H1 (cell line): Measurements from ENCODE around the gene SMIM35. TPM values are rescaled to one million over a fixed set of nuclear protein-coding genes. Genes with fewer than 3 reads are reported as not detected.

ENCODE experiments used
- CTCF ChIA-PET: fragments of 300-600 bp; sonication (Branson Sonifier 250); formaldehyde crosslinking; loops from one replicate; lab custom pipeline; 2021; ENCODE audit not compliant: partially characterized antibody; lab: Charles Lee
- POLR2A ChIA-PET: fragments of 300-600 bp; sonication (Branson Sonifier 250); formaldehyde crosslinking; loops from one replicate; lab custom pipeline; 2021; ENCODE audit warnings: inconsistent platforms; ENCODE audit not compliant: partially characterized antibody; lab: Charles Lee
- DNase-seq, 2 experiments: peaks; one replicate each; pipeline versions ENCODE4 v3.0.0 to v3.0.0-alpha.2; 2010 to 2022; ENCODE audit warnings: low spot score in 2 of 2, low read depth in 1 of 2, mixed read lengths in 1 of 2
- FAIRE-seq: peaks from 2 replicates; lab custom pipeline; 2011; peaks lifted over from hg19 to GRCh38; lab: Jason Lieb, UNC
- H2AFZ ChIP-seq: 2 replicates; pipeline ENCODE4 v1.8.1; 2012; ENCODE audit warnings: low read length, inconsistent platforms
- H2AK5ac ChIP-seq: 2 replicates; pipeline ENCODE4 v1.6.1; 2013; ENCODE audit warnings: low read depth, low read length
- H2BK120ac ChIP-seq: replicated peaks from 2 replicates; pipeline ENCODE3; 2013; ENCODE audit warnings: low read depth, low read length, inconsistent platforms
- H2BK12ac ChIP-seq: 2 replicates; pipeline ENCODE4 v1.6.1; 2013; ENCODE audit warnings: low read depth, low read length
- H2BK15ac ChIP-seq: 2 replicates; pipeline ENCODE4 v1.6.1; 2013; ENCODE audit warnings: low read length
- H2BK20ac ChIP-seq: 2 replicates; pipeline ENCODE4 v1.6.1; 2013; ENCODE audit warnings: low read length
- H2BK5ac ChIP-seq: 2 replicates; pipeline ENCODE4 v1.6.1; 2013; ENCODE audit warnings: low read depth, low read length
- H3K14ac ChIP-seq: 2 replicates; pipeline ENCODE4 v1.6.1; 2013; ENCODE audit warnings: inconsistent platforms; ENCODE audit not compliant: insufficient read length
- H3K18ac ChIP-seq: 2 replicates; pipeline ENCODE4 v1.6.1; 2013; ENCODE audit warnings: low read length; ENCODE audit errors: extremely low read depth
- H3K23ac ChIP-seq: 2 replicates; pipeline ENCODE4 v1.6.1; 2013; ENCODE audit warnings: inconsistent platforms; ENCODE audit not compliant: insufficient read length
- H3K23me2 ChIP-seq: 2 replicates; pipeline ENCODE4 v1.6.1; 2013; ENCODE audit warnings: low read depth, low read length
- H3K27ac ChIP-seq: 2 replicates; pipeline ENCODE4 v1.6.1; 2011; ENCODE audit warnings: low read depth, low read length, inconsistent platforms
- H3K27me3 ChIP-seq, 4 experiments: replicated peaks in 1 of 4; 1 replicate in 1 of 4; 2 replicates in 3 of 4; pipeline versions ENCODE4 v1.6.1 to v1.8.1; 2011 to 2013; ENCODE audit warnings: low read length in 3 of 4, mild to moderate bottlenecking in 3 of 4, inconsistent platforms in 2 of 4, mixed read lengths in 2 of 4, moderate library complexity in 1 of 4; ENCODE audit not compliant: control insufficient read depth in 3 of 4, insufficient read depth in 3 of 4; ENCODE audit errors: extremely low read depth in 1 of 4
- H3K36me3 ChIP-seq, 4 experiments: 2 replicates each; pipeline versions ENCODE4 v1.6.1 to v1.8.1; 2011 to 2013; ENCODE audit warnings: mild to moderate bottlenecking in 4 of 4, low read length in 3 of 4, moderate library complexity in 2 of 4, control low read depth in 1 of 4, inconsistent platforms in 1 of 4; ENCODE audit not compliant: insufficient read depth in 4 of 4, control insufficient read depth in 2 of 4
- H3K4ac ChIP-seq: replicated peaks from 2 replicates; pipeline ENCODE3; 2013; ENCODE audit warnings: low read length, low read depth, mixed read lengths, inconsistent platforms; ENCODE audit not compliant: insufficient read length
- H3K4me1 ChIP-seq, 4 experiments: replicated peaks in 1 of 4; 1 replicate in 1 of 4; 2 replicates in 3 of 4; pipeline versions ENCODE4 v1.6.1 to v1.8.1; 2011 to 2013; ENCODE audit warnings: low read length in 3 of 4, inconsistent platforms in 2 of 4, mixed read lengths in 1 of 4; ENCODE audit not compliant: insufficient read depth in 4 of 4, control insufficient read depth in 3 of 4
- H3K4me2 ChIP-seq, 2 experiments: 2 replicates each; pipeline versions ENCODE4 v1.6.1 to v1.8.1; 2011 to 2013; ENCODE audit warnings: low read depth in 2 of 2, low read length in 2 of 2, control low read depth in 1 of 2, inconsistent platforms in 1 of 2, mild to moderate bottlenecking in 1 of 2; ENCODE audit not compliant: insufficient read depth in 1 of 2
- H3K4me3 ChIP-seq, 4 experiments: fragments of 200-600, 300-600 bp in 1 of 4; sonication (generic), shearing (Covaris generic), sonication (Bioruptor Twin) in 1 of 4; 2 replicates each; pipeline versions ENCODE4 v1.5.1 to v1.8.1; 2011 to 2016; ENCODE audit warnings: low read length in 4 of 4, low read depth in 3 of 4, control low read depth in 2 of 4, inconsistent platforms in 2 of 4, mild to moderate bottlenecking in 2 of 4, mixed read lengths in 1 of 4, moderate library complexity in 1 of 4; ENCODE audit not compliant: insufficient read depth in 2 of 4; ENCODE audit errors: extremely low read depth in 1 of 4
- H3K56ac ChIP-seq: replicated peaks from 2 replicates; pipeline ENCODE3; 2013; ENCODE audit warnings: low read depth, mild to moderate bottlenecking, mixed read lengths, low read length, inconsistent platforms; ENCODE audit not compliant: insufficient read length
- H3K79me1 ChIP-seq: 2 replicates; pipeline ENCODE4 v1.6.1; 2013; ENCODE audit warnings: low read depth, low read length, control low read depth
- H3K79me2 ChIP-seq, 2 experiments: 2 replicates each; pipeline versions ENCODE4 v1.6.1 to v1.8.1; 2012 to 2013; ENCODE audit warnings: low read length in 2 of 2, mild to moderate bottlenecking in 2 of 2, inconsistent platforms in 1 of 2; ENCODE audit not compliant: insufficient read depth in 2 of 2, control insufficient read depth in 1 of 2
- H3K9ac ChIP-seq, 4 experiments: replicated peaks in 1 of 4; 1 replicate in 1 of 4; 2 replicates in 3 of 4; pipeline versions ENCODE4 v1.6.1 to v1.8.1; 2011 to 2013; ENCODE audit warnings: low read depth in 3 of 4, low read length in 3 of 4, control low read depth in 2 of 4, mild to moderate bottlenecking in 2 of 4, moderate library complexity in 2 of 4, inconsistent platforms in 1 of 4; ENCODE audit errors: extremely low read depth in 1 of 4
- H3K9me3 ChIP-seq, 2 experiments: 2 replicates each; pipeline versions ENCODE4 v1.6.1 to v1.8.1; 2012 to 2013; ENCODE audit warnings: mild to moderate bottlenecking in 2 of 2, moderate library complexity in 2 of 2, control low read depth in 1 of 2, inconsistent platforms in 1 of 2, low read depth in 1 of 2, low read length in 1 of 2, mixed read lengths in 1 of 2; ENCODE audit not compliant: insufficient read depth in 2 of 2
- H4K20me1 ChIP-seq, 2 experiments: replicated peaks in 1 of 2; 2 replicates each; pipeline versions ENCODE3 to v1.8.1; 2011 to 2013; ENCODE audit warnings: inconsistent platforms in 2 of 2, low read length in 2 of 2, mild to moderate bottlenecking in 1 of 2; ENCODE audit not compliant: insufficient read depth in 2 of 2, control insufficient read depth in 1 of 2
- H4K5ac ChIP-seq: 2 replicates; pipeline ENCODE4 v1.6.1; 2013; ENCODE audit warnings: low read length, low read depth, mixed read lengths, inconsistent platforms; ENCODE audit not compliant: insufficient read length
- H4K8ac ChIP-seq: 2 replicates; pipeline ENCODE4 v1.8.0; 2013; ENCODE audit warnings: mild to moderate bottlenecking, moderate library complexity, low read length, inconsistent platforms; ENCODE audit not compliant: insufficient read depth; ENCODE audit errors: extremely low read depth
- H4K91ac ChIP-seq: replicated peaks from 2 replicates; pipeline ENCODE3; 2013; ENCODE audit warnings: low read length, mixed read lengths, inconsistent platforms; ENCODE audit not compliant: insufficient read length
- BCL11A ChIP-seq, 2 experiments: IDR thresholded peaks; one replicate each; pipeline ENCODE4 v1.6.1; 2011; ENCODE audit warnings: low read depth in 2 of 2, low read length in 2 of 2, mild to moderate bottlenecking in 2 of 2
- CHD2 ChIP-seq: IDR thresholded peaks from 2 replicates; pipeline ENCODE4 v1.6.1; 2012; ENCODE audit warnings: low read length, improper control_type of control experiment
- CREB1 ChIP-seq: IDR thresholded peaks from 2 replicates; pipeline ENCODE4 v1.6.1; 2012; ENCODE audit warnings: inconsistent platforms
- JUND ChIP-seq: IDR thresholded peaks from 2 replicates; pipeline ENCODE4 v1.6.1; 2011; ENCODE audit warnings: mild to moderate bottlenecking, improper control_type of control experiment, low read length
- NANOG ChIP-seq: IDR thresholded peaks from 2 replicates; pipeline ENCODE4 v1.6.1; 2011; ENCODE audit warnings: low read length, low read depth, mild to moderate bottlenecking, inconsistent platforms; ENCODE audit not compliant: insufficient read depth, poor library complexity, severe bottlenecking
- RAD21 ChIP-seq, 2 experiments: IDR thresholded peaks in 1 of 2; conservative IDR thresholded peaks in 1 of 2; 2 replicates each; pipeline ENCODE4 v1.6.1; 2011; ENCODE audit warnings: low read depth in 2 of 2, low read length in 2 of 2, improper control_type of control experiment in 1 of 2, inconsistent platforms in 1 of 2, mild to moderate bottlenecking in 1 of 2, moderate library complexity in 1 of 2
- WGBS, 2 experiments: shearing (Covaris generic) in 1 of 2; methylation state at CpG; one replicate each; pipeline versions ENCODE4 v1.1.6 to v1.1.7; 2013 to 2015; ENCODE audit warnings: low lambda C conversion rate in 2 of 2, mixed read lengths in 2 of 2, inconsistent platforms in 1 of 2, low coverage in 1 of 2, missing lambda C conversion rate in 1 of 2; ENCODE audit not compliant: insufficient replicate concordance in 2 of 2, insufficient coverage in 1 of 2, insufficient read length in 1 of 2; ENCODE audit errors: extremely low coverage in 1 of 2, missing lambda C conversion rate in 1 of 2; 5-methylcytosine and 5-hydroxymethylcytosine counted together
- polyA plus RNA-seq, 7 experiments: library from polyadenylated mRNA; depleted of rRNA in 3 of 7; stranded (reverse) in 5 of 7; unstranded in 2 of 7; fragments of >200 nt in 5 of 7; fragments of 200-250 nt in 2 of 7; gene quantifications; 1 replicate in 5 of 7; 2 replicates in 1 of 7; 4 replicates in 1 of 7; pipeline versions ENCODE4 v1.2.1 to v1.2.3, GENCODE V29; 2011 to 2013; ENCODE audit warnings: missing spikeins in 2 of 7, mixed read lengths in 2 of 7
- total RNA-seq: library from RNA; stranded (reverse); fragmentation: NEBNext Ultra II Directional; extraction: Animal tissue kit (Norgen Biotek cat#: 25700); gene quantifications from 2 replicates; pipeline ENCODE4 v1.2.1, GENCODE V29; 2021

Gene SMIM35
- total and polyA plus RNA-seq, 2 of the 8 experiments (the other 6 are each of a cell fraction or from before 2014, with no cell fraction given): not detected

DNA sequence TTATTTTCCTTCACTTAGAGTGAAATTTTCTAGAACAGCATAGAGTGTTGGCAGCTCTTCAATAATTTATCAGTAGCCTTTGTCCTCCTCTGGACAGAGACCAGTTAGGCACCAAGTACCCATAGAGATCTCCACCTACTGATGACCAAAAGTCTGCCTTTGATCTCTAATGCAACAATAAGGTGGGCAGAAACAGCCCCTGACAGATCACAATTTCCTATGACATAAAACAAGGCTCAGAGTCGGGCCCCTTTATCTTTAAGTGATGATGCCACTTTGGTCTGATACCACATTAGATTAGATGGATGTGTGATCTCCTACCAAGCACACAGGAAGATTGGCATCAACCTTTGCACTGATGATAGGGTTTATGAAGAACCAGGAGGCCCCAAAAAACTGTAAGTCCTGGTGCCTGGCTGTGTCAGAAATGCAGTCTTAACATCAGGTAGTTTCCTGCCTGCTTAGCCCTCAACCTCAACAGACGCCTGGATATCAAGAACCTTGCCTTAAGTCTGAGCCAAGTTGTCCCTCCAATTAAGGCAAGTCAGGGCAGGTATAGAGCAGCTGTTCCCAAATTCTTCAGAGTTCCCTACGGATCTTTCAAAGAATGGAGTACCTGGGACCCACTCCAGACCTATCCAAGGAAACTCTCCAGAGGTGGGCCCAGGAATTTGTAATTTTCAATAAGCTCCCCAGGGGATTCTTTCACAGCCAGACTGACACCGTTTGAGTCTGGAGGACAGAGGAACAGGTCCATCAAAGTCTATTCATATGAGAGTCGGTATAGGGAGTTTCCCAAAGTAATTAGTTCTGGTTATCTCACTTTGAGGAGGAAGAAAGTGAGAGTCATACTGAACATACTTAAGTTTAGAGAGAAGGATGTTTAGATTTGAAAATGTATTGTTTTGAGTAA is 40.5 kb downstream of the SMIM35 start:
- H2BK12ac ChIP-seq: no peak overlapping the region
- H3K4me1 ChIP-seq: no peaks in the 10 kb centered on the region
- no peaks in the 10 kb centered on the region for H4K20me1 ChIP-seq
- H4K5ac ChIP-seq: no peak overlapping the region
- H4K91ac ChIP-seq: no peak overlapping the region
- ChIA-PET CTCF (interaction anchor here (1.6 to 2.9 kb wide), 3 partner anchors 15 to 113 kb away, joined by 4 to 13 read pairs (median 5); no protein-coding TSS in a partner anchor), POLR2A (interaction anchor here (0.6 kb wide), 1 partner anchor 9 kb away, joined by 3 read pairs; no protein-coding TSS in a partner anchor)
- H3K4ac ChIP-seq: no peak overlapping the region
- H2AK5ac ChIP-seq: no peak overlapping the region
- no peaks in the 10 kb centered on the region for H3K27me3 ChIP-seq
- no peak overlapping the region for H3K23ac ChIP-seq
- H3K4me2 ChIP-seq: no peak overlapping the region
- H3K14ac ChIP-seq: no peak overlapping the region
- no peaks in the 10 kb centered on the region for H3K9me3 ChIP-seq
- no peak overlapping the region for H2BK20ac ChIP-seq
- H3K9ac ChIP-seq: no peak overlapping the region
- no peak overlapping the region for H3K4me3 ChIP-seq
- FAIRE-seq (no peak), DNase-seq (no peak)
- no peak overlapping the region for H2BK15ac ChIP-seq
- no peak overlapping the region for H2AFZ ChIP-seq
- no peak overlapping the region for H4K8ac ChIP-seq
- no peak for TF ChIP-seq JUND
- no peak for TF ChIP-seq CHD2
- TF ChIP-seq NANOG: no peak
- TF ChIP-seq CREB1: no peak
- no peak for TF ChIP-seq BCL11A (IDR thresholded peaks at IDR 0.05; ENCODE audit: low read depth in 2 of 2, low read length in 2 of 2)
- TF ChIP-seq RAD21 (IDR thresholded peaks at IDR 0.05 in 1 of 2, conservative IDR thresholded peaks at IDR 0.05 in 1 of 2; ENCODE audit: low read depth in 2 of 2, low read length in 2 of 2): no peak
- no peak overlapping the region for H2BK120ac ChIP-seq
- H3K27ac ChIP-seq: no peak overlapping the region
- 95% methylated on average over 5 of the region's 5 CpGs; no CpG with 5 or more reads in 1 of the 2 experiments for WGBS, 2 experiments
- no peaks in the 10 kb centered on the region for H3K79me2 ChIP-seq
- H3K18ac ChIP-seq: no peak overlapping the region
- no peaks in the 10 kb centered on the region for H3K36me3 ChIP-seq
- no peak overlapping the region for H2BK5ac ChIP-seq
- H3K56ac ChIP-seq: no peak overlapping the region
- no peaks in the 10 kb centered on the region for H3K79me1 ChIP-seq
- no peaks in the 10 kb centered on the region for H3K23me2 ChIP-seq
